Vagina (tissue), 2 donors: ENCODE results near the gene CAPN12.

Experiments used
- POLR2A ChIP-seq, 2 donors: fragments of 450-650 bp; IDR thresholded peaks; one replicate each; pipeline ENCODE4 v1.6.1; 2017; ENCODE audit warnings: antibody characterized with exemption in 2 of 2, mild to moderate bottlenecking in 2 of 2, moderate library complexity in 2 of 2
- POLR2AphosphoS5 ChIP-seq, 2 donors: sonication (generic); formaldehyde crosslinking; IDR thresholded peaks; one replicate each; pipeline ENCODE4 v1.9.0; 2017; ENCODE audit warnings: antibody characterized with exemption in 2 of 2, mild to moderate bottlenecking in 2 of 2, low read depth in 1 of 2; ENCODE audit not compliant: insufficient read depth in 1 of 2
- TF ChIP-seq, protein P1 (sequence below), 3 experiments: fragments of 450-650 bp in 2 of 3; fragments of 200-600 bp in 1 of 3; sonication (generic) in 1 of 3; IDR thresholded peaks; one replicate each; pipeline ENCODE4 v1.5.1; 2017 to 2019; ENCODE audit warnings: antibody characterized with exemption in 3 of 3, mild to moderate bottlenecking in 2 of 3, moderate library complexity in 2 of 3

DNA sequence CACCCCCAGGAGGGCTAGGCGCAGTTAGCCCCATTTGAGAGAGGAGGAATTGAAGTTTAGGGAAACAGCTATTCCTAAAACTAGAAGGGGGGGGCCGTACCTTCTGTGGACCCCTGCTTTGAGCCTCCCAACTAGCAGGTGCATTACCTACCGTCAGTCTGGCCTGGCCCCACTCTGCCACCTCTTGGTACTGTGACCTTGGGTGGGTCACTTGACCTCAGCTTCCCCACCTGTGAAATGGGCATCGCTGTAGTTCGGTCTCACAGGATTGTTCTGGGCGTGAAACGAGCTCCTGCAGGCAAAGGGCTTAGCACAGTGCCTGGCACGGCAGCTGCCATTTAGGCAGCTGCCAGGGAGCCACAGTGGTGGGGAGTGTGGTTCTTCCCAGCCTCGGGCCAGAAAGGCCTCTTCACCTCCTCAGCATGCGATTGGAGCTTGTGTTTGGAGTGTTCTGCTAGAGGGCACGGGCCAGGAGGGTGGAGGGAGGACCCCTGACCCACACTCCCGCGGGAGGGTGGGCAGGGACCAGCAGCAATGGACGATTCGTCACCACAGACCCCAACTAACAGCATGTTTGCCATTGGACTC is 32.0 kb downstream of the CAPN12 start:
- TF ChIP-seq, protein P1, sequence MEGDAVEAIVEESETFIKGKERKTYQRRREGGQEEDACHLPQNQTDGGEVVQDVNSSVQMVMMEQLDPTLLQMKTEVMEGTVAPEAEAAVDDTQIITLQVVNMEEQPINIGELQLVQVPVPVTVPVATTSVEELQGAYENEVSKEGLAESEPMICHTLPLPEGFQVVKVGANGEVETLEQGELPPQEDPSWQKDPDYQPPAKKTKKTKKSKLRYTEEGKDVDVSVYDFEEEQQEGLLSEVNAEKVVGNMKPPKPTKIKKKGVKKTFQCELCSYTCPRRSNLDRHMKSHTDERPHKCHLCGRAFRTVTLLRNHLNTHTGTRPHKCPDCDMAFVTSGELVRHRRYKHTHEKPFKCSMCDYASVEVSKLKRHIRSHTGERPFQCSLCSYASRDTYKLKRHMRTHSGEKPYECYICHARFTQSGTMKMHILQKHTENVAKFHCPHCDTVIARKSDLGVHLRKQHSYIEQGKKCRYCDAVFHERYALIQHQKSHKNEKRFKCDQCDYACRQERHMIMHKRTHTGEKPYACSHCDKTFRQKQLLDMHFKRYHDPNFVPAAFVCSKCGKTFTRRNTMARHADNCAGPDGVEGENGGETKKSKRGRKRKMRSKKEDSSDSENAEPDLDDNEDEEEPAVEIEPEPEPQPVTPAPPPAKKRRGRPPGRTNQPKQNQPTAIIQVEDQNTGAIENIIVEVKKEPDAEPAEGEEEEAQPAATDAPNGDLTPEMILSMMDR (IDR thresholded peaks at IDR 0.05): no peak
- TF ChIP-seq POLR2AphosphoS5 (IDR thresholded peaks at IDR 0.05; ENCODE audit: insufficient read depth in 1 of 2, low read depth in 1 of 2) (no peak), POLR2A (IDR thresholded peaks at IDR 0.05) (no peak)
